ENCODE results near the gene SIM1. TPM values are rescaled to one million over a fixed set of nuclear protein-coding genes. Genes with fewer than 3 reads are reported as not detected.
A peak's percentile ranks its signal among the peaks of the same experiment; 100 is the strongest.

SIM1 gene
- polyA plus RNA-seq, 1 experiment, result 32.9 TPM

GRCh38 chr6:100347901-100348550, 116.7 kb downstream of the SIM1 start:
- Histone ChIP-seq H3K36me3 (ENCODE audit: control insufficient read depth, insufficient read depth, low read length) (no peaks in the 10 kb centered on the region), H3K4me3 (ENCODE audit: low read depth, low read length) (no peak overlapping the region), H3K27me3 (ENCODE audit: control insufficient read depth, insufficient read depth, low read length) (no peaks in the 10 kb centered on the region)
- no peak for TF ChIP-seq CTCF (IDR thresholded peaks at IDR 0.05; ENCODE audit: insufficient read depth, low read depth, low read length)
- ChIA-PET POLR2A (no interaction called here), CTCF (interaction anchor here (0.7 to 2.9 kb wide), 9 partner anchors 10 to 171 kb away, joined by 3 to 7 read pairs (median 4); no protein-coding TSS in a partner anchor)
- no peak for DNase-seq (ENCODE audit: low read depth)

- Histone ChIP-seq H3K27me3 (ENCODE audit: control insufficient read depth, insufficient read depth, low read length) (no peaks in the 10 kb centered on the region), H3K36me3 (ENCODE audit: control insufficient read depth, insufficient read depth, low read length) (no peaks in the 10 kb centered on the region), H3K4me3 (ENCODE audit: low read depth, low read length) (no peak overlapping the region)
- TF ChIP-seq CTCF (IDR thresholded peaks at IDR 0.05; ENCODE audit: insufficient read depth, low read depth, low read length), result no peak
- POLR2A ChIA-PET, result interaction anchor here (0.5 kb wide), 1 partner anchor 90 kb away, joined by 20 read pairs; no protein-coding TSS in a partner anchor
- peak; percentile 67 for DNase-seq (ENCODE audit: low read depth)
- CTCF ChIA-PET, result no interaction called here
These were observed 117.9 kb downstream of the SIM1 start for GRCh38 chr6:100346828-100347227.

- H3K27me3 ChIP-seq (ENCODE audit: control insufficient read depth, insufficient read depth, low read length), result no peaks in the 10 kb centered on the region
- ChIA-PET POLR2A (interaction anchor here (0.5 kb wide), 1 partner anchor 91 kb away, joined by 20 read pairs; no protein-coding TSS in a partner anchor), CTCF (interaction anchor here (0.9 kb wide), 1 partner anchor 76 kb away, joined by 3 read pairs; no protein-coding TSS in a partner anchor)
- H3K4me3 ChIP-seq (ENCODE audit: low read depth, low read length), result no peak overlapping the region
- no peak for TF ChIP-seq CTCF (IDR thresholded peaks at IDR 0.05; ENCODE audit: insufficient read depth, low read depth, low read length)
- H3K36me3 ChIP-seq (ENCODE audit: control insufficient read depth, insufficient read depth, low read length), result no peaks in the 10 kb centered on the region
- DNase-seq (ENCODE audit: low read depth), result no peak
These were observed 118.5 kb downstream of the SIM1 start for GRCh38 chr6:100346203-100346602.

GRCh38 chr6:100344761-100345160, 120.0 kb downstream of the SIM1 start:
- ChIA-PET POLR2A (no interaction called here), CTCF (interaction anchor here (0.9 to 1.8 kb wide), 2 partner anchors 58 to 142 kb away, joined by 3 to 4 read pairs; no protein-coding TSS in a partner anchor)
- TF ChIP-seq CTCF (IDR thresholded peaks at IDR 0.05; ENCODE audit: insufficient read depth, low read depth, low read length), result no peak
- H3K4me3 ChIP-seq (ENCODE audit: low read depth, low read length), result no peak overlapping the region
- H3K36me3 ChIP-seq (ENCODE audit: control insufficient read depth, insufficient read depth, low read length), result no peaks in the 10 kb centered on the region
- no peak for DNase-seq (ENCODE audit: low read depth)
- no peaks in the 10 kb centered on the region for H3K27me3 ChIP-seq (ENCODE audit: control insufficient read depth, insufficient read depth, low read length)

GRCh38 chr6:100344321-100344720, 120.4 kb downstream of the SIM1 start:
- no peak for DNase-seq (ENCODE audit: low read depth)
- CTCF ChIA-PET, result interaction anchor here (0.9 to 1.8 kb wide), 2 partner anchors 59 to 142 kb away, joined by 3 to 4 read pairs; no protein-coding TSS in a partner anchor
- no peak for TF ChIP-seq CTCF (IDR thresholded peaks at IDR 0.05; ENCODE audit: insufficient read depth, low read depth, low read length)
- no peak overlapping the region for H3K4me3 ChIP-seq (ENCODE audit: low read depth, low read length)
- POLR2A ChIA-PET, result no interaction called here
- H3K36me3 ChIP-seq (ENCODE audit: control insufficient read depth, insufficient read depth, low read length), result no peaks in the 10 kb centered on the region
- no peaks in the 10 kb centered on the region for H3K27me3 ChIP-seq (ENCODE audit: control insufficient read depth, insufficient read depth, low read length)

Measured in BJ (cell line).